ENCODE results near the gene COMMD10. TPM values are rescaled to one million over a fixed set of nuclear protein-coding genes. Genes with fewer than 3 reads are reported as not detected.

The COMMD10 gene
- total RNA-seq = 36.0 TPM
- 28.7 TPM for polyA plus RNA-seq
- long read RNA-seq, donor 1, partial matches to known transcripts = 0 of 2 reads
- long read RNA-seq, donor 1, other reads (novel, unspliced or antisense) = 0 of 2 reads
- long read RNA-seq, donor 2 = 0 reads
- long read RNA-seq, donor 3, transcript COMMD10-201 (7 exons, 1,469 nt) = major isoform, 25 of 30 reads
- long read RNA-seq, donor 3, partial matches to known transcripts = 5 of 30 reads
- long read RNA-seq, donor 3, other reads (novel, unspliced or antisense) = 0 of 30 reads
- long read RNA-seq, donor 4, transcript COMMD10-201 (7 exons, 1,469 nt) = major isoform, 7 of 8 reads
- long read RNA-seq, donor 4, partial matches to known transcripts = 0 of 8 reads
- long read RNA-seq, donor 4, other reads (novel, unspliced or antisense) = 0 of 8 reads
- long read RNA-seq, donor 5, transcript COMMD10-201 (7 exons, 1,469 nt) = major isoform, 23 of 32 reads
- long read RNA-seq, donor 5, partial matches to known transcripts = 8 of 32 reads
- long read RNA-seq, donor 5, other reads (novel, unspliced or antisense) = 0 of 32 reads
- long read RNA-seq, donor 6, transcript COMMD10-201 (7 exons, 1,469 nt) = major isoform, 19 of 20 reads
- long read RNA-seq, donor 6, partial matches to known transcripts = 0 of 20 reads
- long read RNA-seq, donor 6, other reads (novel, unspliced or antisense) = 0 of 20 reads
- long read RNA-seq, donor 7, transcript COMMD10-201 (7 exons, 1,469 nt) = major isoform, 22 of 24 reads
- long read RNA-seq, donor 7, partial matches to known transcripts = 0 of 24 reads
- long read RNA-seq, donor 7, other reads (novel, unspliced or antisense) = 0 of 24 reads
- long read RNA-seq, donor 8, transcript COMMD10-201 (7 exons, 1,469 nt) = major isoform, 9 of 9 reads
- long read RNA-seq, donor 8, partial matches to known transcripts = 0 of 9 reads
- long read RNA-seq, donor 8, other reads (novel, unspliced or antisense) = 0 of 9 reads
- long read RNA-seq, donor 9, transcript COMMD10-201 (7 exons, 1,469 nt) = major isoform, 5 of 6 reads
- long read RNA-seq, donor 9, partial matches to known transcripts = 0 of 6 reads
- long read RNA-seq, donor 9, other reads (novel, unspliced or antisense) = 0 of 6 reads
- long read RNA-seq, donor 10, transcript COMMD10-201 (7 exons, 1,469 nt) = major isoform, 13 of 13 reads
- long read RNA-seq, donor 10, partial matches to known transcripts = 0 of 13 reads
- long read RNA-seq, donor 10, other reads (novel, unspliced or antisense) = 0 of 13 reads

DNA sequence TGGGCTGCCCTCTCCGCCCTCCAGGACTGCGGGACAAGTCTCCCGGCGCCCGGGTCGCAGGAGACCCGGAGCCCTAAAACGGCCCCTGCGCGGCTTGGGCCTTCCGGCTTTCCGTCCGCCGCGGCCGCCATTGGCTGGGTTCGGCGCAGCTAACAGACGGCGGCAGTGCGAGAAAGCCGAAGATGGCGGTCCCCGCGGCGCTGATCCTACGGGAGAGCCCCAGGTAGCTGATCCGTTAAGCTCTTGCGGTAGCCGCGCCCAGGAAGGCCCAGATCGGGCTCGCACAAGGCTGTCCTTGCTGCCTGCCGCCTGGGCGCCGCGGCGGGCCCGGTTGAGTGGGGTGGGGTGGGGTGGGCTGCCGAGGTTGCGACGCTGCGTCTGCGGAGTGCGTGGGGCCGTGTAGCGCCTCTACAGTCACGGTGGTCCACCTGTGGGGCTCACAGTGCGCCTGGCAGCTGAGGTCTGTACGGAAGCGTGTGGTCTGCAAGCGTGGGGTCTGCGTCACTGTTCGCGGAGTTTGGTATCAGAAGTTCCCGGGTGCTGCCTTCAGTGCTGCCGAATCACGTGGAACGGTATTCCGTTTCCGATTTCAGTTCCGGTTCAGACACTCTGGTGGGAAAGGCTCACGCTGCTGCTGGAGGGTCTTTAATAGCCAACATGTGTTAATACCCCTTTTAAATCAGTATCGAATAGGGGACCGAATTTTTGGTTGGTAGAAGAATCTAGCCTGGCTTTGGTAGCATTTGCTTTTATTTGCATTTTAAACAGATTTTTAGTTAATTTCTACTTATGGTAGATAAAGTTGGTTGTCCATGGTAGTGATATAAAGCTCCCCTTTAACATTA is at the start of gene COMMD10:
TSS of gene COMMD10 (plus strand) at position 155 of the 845 bp plus-strand sequence.
- Histone ChIP-seq H3K36me3 (ENCODE audit: control insufficient read depth in 2 of 2, insufficient read depth in 2 of 2, low read length in 1 of 2) (peaks cover 0 to 7% of the 10 kb centered on the region in 2 donors), H3K4me3 (ENCODE audit: low read length in 2 of 2) (peak within 1 kb of the TSS; percentile 66 to 95), H3K9me3 (ENCODE audit: control insufficient read depth in 2 of 2, insufficient read depth in 1 of 2, low read length in 1 of 2) (no peaks in the 10 kb centered on the region), H3K27ac (ENCODE audit: low read depth in 1 of 2, low read length in 1 of 2) (peak within 1 kb of the TSS; percentile 95 to 99), H3K4me1 (ENCODE audit: control insufficient read depth in 2 of 2, insufficient read depth in 2 of 2, low read length in 2 of 2) (peaks cover 2 to 12% of the 10 kb centered on the region in 2 donors), H3K27me3 (ENCODE audit: control insufficient read depth in 2 of 2, insufficient read depth in 1 of 2, low read length in 1 of 2) (no peaks in the 10 kb centered on the region)
- under 1% methylated on average over 65 of the region's 65 CpGs for WGBS
- DNase-seq (ENCODE audit: low read depth in 6 of 9, low spot score in 9 of 9) = peak; percentile 56 to 91 (median 75)

DNA sequence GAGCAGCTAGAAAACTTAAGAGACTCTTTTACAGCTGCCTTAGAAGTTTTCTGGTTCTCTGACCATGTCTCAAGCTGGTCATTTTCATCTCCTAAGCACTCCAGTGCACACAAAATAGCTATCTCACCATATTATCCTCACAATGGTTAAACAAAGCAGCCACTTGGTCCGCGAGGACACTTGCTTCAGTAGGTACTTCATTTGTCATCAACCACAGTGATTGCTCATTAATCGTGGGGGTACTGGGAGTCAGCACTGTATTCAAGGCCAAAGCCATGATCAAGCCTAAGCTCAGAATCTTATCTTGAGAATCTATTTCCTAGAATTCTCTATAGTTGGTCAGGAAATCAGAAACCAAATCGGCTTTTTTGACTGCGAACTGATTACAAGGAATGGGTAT is 49.7 kb upstream of the COMMD10 start:
- DNase-seq (ENCODE audit: low read depth in 6 of 9, low spot score in 9 of 9) = no peak
- Histone ChIP-seq H3K4me1 (ENCODE audit: control insufficient read depth in 2 of 2, insufficient read depth in 2 of 2, low read length in 2 of 2) (peaks cover 0 to 8% of the 10 kb centered on the region in 2 donors), H3K4me3 (ENCODE audit: low read length in 2 of 2) (no peak overlapping the region), H3K27me3 (ENCODE audit: control insufficient read depth in 2 of 2, insufficient read depth in 1 of 2, low read length in 1 of 2) (no peaks in the 10 kb centered on the region), H3K36me3 (ENCODE audit: control insufficient read depth in 2 of 2, insufficient read depth in 2 of 2, low read length in 1 of 2) (no peaks in the 10 kb centered on the region), H3K27ac (ENCODE audit: low read depth in 1 of 2, low read length in 1 of 2) (no peak overlapping the region), H3K9me3 (ENCODE audit: control insufficient read depth in 2 of 2, insufficient read depth in 1 of 2, low read length in 1 of 2) (no peaks in the 10 kb centered on the region)
- WGBS = 98% methylated on average over 5 of the region's 5 CpGs

GRCh38 chr5:116037236-116037822 is 47.5 kb upstream of the COMMD10 start:
- H3K27me3 ChIP-seq (ENCODE audit: control insufficient read depth in 2 of 2, insufficient read depth in 1 of 2, low read length in 1 of 2) = no peaks in the 10 kb centered on the region
- H3K27ac ChIP-seq (ENCODE audit: low read depth in 1 of 2, low read length in 1 of 2) = no peak overlapping the region
- DNase-seq (ENCODE audit: low read depth in 6 of 9, low spot score in 9 of 9) = no peak
- H3K36me3 ChIP-seq (ENCODE audit: control insufficient read depth in 2 of 2, insufficient read depth in 2 of 2, low read length in 1 of 2) = no peaks in the 10 kb centered on the region
- peaks cover 0 to 8% of the 10 kb centered on the region in 2 donors for H3K4me1 ChIP-seq (ENCODE audit: control insufficient read depth in 2 of 2, insufficient read depth in 2 of 2, low read length in 2 of 2)
- H3K9me3 ChIP-seq (ENCODE audit: control insufficient read depth in 2 of 2, insufficient read depth in 1 of 2, low read length in 1 of 2) = no peaks in the 10 kb centered on the region
- 79% methylated on average over 3 of the region's 3 CpGs for WGBS
- no peak overlapping the region for H3K4me3 ChIP-seq (ENCODE audit: low read length in 2 of 2)

DNA sequence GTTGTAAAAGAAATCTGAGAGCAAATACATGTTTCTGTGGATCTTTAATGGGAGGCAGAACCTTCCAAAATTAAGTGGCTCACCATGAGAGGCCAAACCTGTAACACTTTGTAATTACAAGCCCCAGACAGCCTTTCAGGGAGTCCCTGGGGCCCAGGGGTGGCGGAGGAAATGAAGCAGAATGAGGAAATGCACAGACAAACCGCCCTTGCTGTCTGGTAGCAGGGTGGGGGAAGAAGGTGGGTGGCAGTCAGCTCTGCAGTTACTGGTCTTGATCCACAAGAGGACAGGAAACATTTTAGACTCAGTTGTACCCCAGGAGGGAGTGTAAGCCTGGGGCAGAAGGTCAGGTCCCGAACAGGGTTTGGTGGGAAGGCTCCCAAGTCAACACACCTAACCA is 46.0 kb upstream of the COMMD10 start:
- Histone ChIP-seq H3K36me3 (ENCODE audit: control insufficient read depth in 2 of 2, insufficient read depth in 2 of 2, low read length in 1 of 2) (no peaks in the 10 kb centered on the region), H3K9me3 (ENCODE audit: control insufficient read depth in 2 of 2, insufficient read depth in 1 of 2, low read length in 1 of 2) (no peaks in the 10 kb centered on the region), H3K27ac (ENCODE audit: low read depth in 1 of 2, low read length in 1 of 2) (peak overlapping the region in 1 of 2 donors; percentile 67), H3K27me3 (ENCODE audit: control insufficient read depth in 2 of 2, insufficient read depth in 1 of 2, low read length in 1 of 2) (no peaks in the 10 kb centered on the region), H3K4me3 (ENCODE audit: low read length in 2 of 2) (no peak overlapping the region), H3K4me1 (ENCODE audit: control insufficient read depth in 2 of 2, insufficient read depth in 2 of 2, low read length in 2 of 2) (peaks cover 0 to 8% of the 10 kb centered on the region in 2 donors)
- DNase-seq (ENCODE audit: low read depth in 6 of 9, low spot score in 9 of 9) = peak; percentile 12 to 73 (median 24)
- 45% methylated on average over 3 of the region's 3 CpGs for WGBS

GRCh38 chr5:116042375-116042774 is 42.5 kb upstream of the COMMD10 start:
- H3K9me3 ChIP-seq (ENCODE audit: control insufficient read depth in 2 of 2, insufficient read depth in 1 of 2, low read length in 1 of 2) = no peaks in the 10 kb centered on the region
- peaks cover 0 to 6% of the 10 kb centered on the region in 2 donors for H3K4me1 ChIP-seq (ENCODE audit: control insufficient read depth in 2 of 2, insufficient read depth in 2 of 2, low read length in 2 of 2)
- no peaks in the 10 kb centered on the region for H3K27me3 ChIP-seq (ENCODE audit: control insufficient read depth in 2 of 2, insufficient read depth in 1 of 2, low read length in 1 of 2)
- no peaks in the 10 kb centered on the region for H3K36me3 ChIP-seq (ENCODE audit: control insufficient read depth in 2 of 2, insufficient read depth in 2 of 2, low read length in 1 of 2)
- no peak for DNase-seq (ENCODE audit: low read depth in 6 of 9, low spot score in 9 of 9)
- no peak overlapping the region for H3K4me3 ChIP-seq (ENCODE audit: low read length in 2 of 2)
- H3K27ac ChIP-seq (ENCODE audit: low read depth in 1 of 2, low read length in 1 of 2) = no peak overlapping the region

DNA sequence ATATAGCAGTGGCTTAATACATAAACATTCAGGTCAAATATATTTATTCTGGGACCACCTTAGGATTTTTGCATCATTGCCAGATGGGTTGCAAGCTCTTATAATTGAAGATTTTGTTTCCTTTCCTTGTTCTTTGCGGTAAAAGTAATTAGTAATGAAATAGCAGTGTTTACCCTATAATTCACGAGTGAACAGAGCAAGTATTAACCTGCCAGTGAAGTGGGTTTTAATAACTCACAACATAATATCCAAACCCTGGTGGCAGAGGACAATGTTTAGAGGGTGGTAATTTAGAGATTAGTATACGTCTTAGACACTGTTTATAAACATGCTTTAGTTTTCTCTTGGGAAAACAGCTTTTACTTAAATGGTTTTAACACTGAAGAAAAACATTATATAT is 40.8 kb upstream of the COMMD10 start:
- no peaks in the 10 kb centered on the region for H3K9me3 ChIP-seq (ENCODE audit: control insufficient read depth in 2 of 2, insufficient read depth in 1 of 2, low read length in 1 of 2)
- no peaks in the 10 kb centered on the region for H3K36me3 ChIP-seq (ENCODE audit: control insufficient read depth in 2 of 2, insufficient read depth in 2 of 2, low read length in 1 of 2)
- H3K27me3 ChIP-seq (ENCODE audit: control insufficient read depth in 2 of 2, insufficient read depth in 1 of 2, low read length in 1 of 2) = no peaks in the 10 kb centered on the region
- no peak for DNase-seq (ENCODE audit: low read depth in 6 of 9, low spot score in 9 of 9)
- H3K27ac ChIP-seq (ENCODE audit: low read depth in 1 of 2, low read length in 1 of 2) = no peak overlapping the region
- H3K4me3 ChIP-seq (ENCODE audit: low read length in 2 of 2) = no peak overlapping the region
- WGBS = 92% methylated on average over 3 of the region's 3 CpGs
- H3K4me1 ChIP-seq (ENCODE audit: control insufficient read depth in 2 of 2, insufficient read depth in 2 of 2, low read length in 2 of 2) = peaks cover 0 to under 1% of the 10 kb centered on the region in 2 donors

DNA sequence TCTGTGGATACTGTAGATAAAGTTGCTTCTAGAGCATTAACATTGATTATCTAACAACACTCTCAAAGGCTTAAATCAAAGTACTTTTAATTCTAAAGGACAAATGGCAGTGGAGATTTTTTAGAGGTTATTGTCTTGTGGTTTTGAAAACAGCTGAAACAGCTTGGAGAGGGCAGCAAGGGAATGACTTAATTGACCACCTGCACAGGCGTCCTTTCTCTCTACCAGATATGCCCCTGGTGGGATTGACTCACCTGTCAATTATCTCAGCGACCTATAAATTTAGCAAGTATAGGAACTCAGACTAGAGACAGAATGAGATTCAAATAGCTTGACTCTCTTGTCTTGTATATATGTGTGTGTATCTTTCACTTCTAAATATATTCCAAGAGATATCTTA is 39.0 kb upstream of the COMMD10 start:
- no peak for DNase-seq (ENCODE audit: low read depth in 6 of 9, low spot score in 9 of 9)
- Histone ChIP-seq H3K4me3 (ENCODE audit: low read length in 2 of 2) (no peak overlapping the region), H3K4me1 (ENCODE audit: control insufficient read depth in 2 of 2, insufficient read depth in 2 of 2, low read length in 2 of 2) (no peaks in the 10 kb centered on the region), H3K27ac (ENCODE audit: low read depth in 1 of 2, low read length in 1 of 2) (no peak overlapping the region), H3K36me3 (ENCODE audit: control insufficient read depth in 2 of 2, insufficient read depth in 2 of 2, low read length in 1 of 2) (no peaks in the 10 kb centered on the region), H3K9me3 (ENCODE audit: control insufficient read depth in 2 of 2, insufficient read depth in 1 of 2, low read length in 1 of 2) (no peaks in the 10 kb centered on the region), H3K27me3 (ENCODE audit: control insufficient read depth in 2 of 2, insufficient read depth in 1 of 2, low read length in 1 of 2) (no peaks in the 10 kb centered on the region)
- WGBS = 88% methylated on average over 2 of the region's 2 CpGs

GRCh38 chr5:116046261-116046660 is 38.6 kb upstream of the COMMD10 start:
- H3K4me1 ChIP-seq (ENCODE audit: control insufficient read depth in 2 of 2, insufficient read depth in 2 of 2, low read length in 2 of 2) = no peaks in the 10 kb centered on the region
- no peak for DNase-seq (ENCODE audit: low read depth in 6 of 9, low spot score in 9 of 9)
- no peak overlapping the region for H3K4me3 ChIP-seq (ENCODE audit: low read length in 2 of 2)
- H3K9me3 ChIP-seq (ENCODE audit: control insufficient read depth in 2 of 2, insufficient read depth in 1 of 2, low read length in 1 of 2) = no peaks in the 10 kb centered on the region
- 95% methylated on average over 3 of the region's 3 CpGs for WGBS
- H3K27ac ChIP-seq (ENCODE audit: low read depth in 1 of 2, low read length in 1 of 2) = no peak overlapping the region
- H3K36me3 ChIP-seq (ENCODE audit: control insufficient read depth in 2 of 2, insufficient read depth in 2 of 2, low read length in 1 of 2) = no peaks in the 10 kb centered on the region
- no peaks in the 10 kb centered on the region for H3K27me3 ChIP-seq (ENCODE audit: control insufficient read depth in 2 of 2, insufficient read depth in 1 of 2, low read length in 1 of 2)

Measured in thymus (tissue), 14 donors.